GM15510 (cell line): Measurements from ENCODE around the gene GALNT15.

Source experiments
- POLR2A ChIP-seq: IDR thresholded peaks from 3 replicates; pipeline ENCODE4 v1.6.1; 2011; ENCODE audit warnings: borderline replicate concordance; ENCODE audit not compliant: insufficient read length; ENCODE audit errors: extremely low read depth

Gene GALNT15

DNA sequence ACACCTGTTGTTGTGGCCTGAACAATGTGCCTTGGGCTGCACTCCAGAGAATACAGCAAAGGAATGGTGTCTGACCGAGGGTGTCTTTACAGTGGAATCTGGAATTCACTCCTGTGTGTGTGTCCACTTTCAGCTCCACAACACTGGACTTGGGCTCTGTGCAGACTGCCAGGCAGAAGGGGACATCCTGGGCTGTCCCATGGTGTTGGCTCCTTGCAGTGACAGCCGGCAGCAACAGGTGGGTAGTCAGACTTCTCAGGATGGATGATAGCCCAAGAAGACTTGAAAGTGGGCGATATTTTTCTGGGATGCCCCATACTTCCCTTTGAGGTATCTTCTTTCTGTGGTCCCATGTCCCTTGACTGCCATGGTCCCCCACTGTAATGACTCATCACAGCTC is 45.3 kb downstream of the GALNT15 start:
- TF ChIP-seq POLR2A: no peak

DNA sequence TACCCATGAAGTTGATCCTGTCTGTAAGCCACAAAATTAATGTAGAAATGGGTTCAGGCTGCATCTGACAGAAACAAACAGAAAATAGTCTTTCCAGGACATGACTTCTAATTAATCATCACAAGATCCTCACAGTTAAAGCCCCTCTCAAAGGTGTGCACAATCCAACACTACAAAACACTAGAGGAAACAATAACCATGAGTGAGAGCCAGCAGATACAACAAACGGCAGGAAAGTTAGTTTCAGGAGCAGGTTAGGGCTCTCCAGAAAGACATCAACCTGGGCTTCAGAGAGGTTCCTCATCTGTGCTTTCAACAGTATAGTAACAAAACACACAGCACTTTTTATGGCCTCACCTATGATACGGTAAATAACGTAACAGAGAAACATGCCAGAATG is 47.5 kb downstream of the GALNT15 start:
- TF ChIP-seq POLR2A: no peak

DNA sequence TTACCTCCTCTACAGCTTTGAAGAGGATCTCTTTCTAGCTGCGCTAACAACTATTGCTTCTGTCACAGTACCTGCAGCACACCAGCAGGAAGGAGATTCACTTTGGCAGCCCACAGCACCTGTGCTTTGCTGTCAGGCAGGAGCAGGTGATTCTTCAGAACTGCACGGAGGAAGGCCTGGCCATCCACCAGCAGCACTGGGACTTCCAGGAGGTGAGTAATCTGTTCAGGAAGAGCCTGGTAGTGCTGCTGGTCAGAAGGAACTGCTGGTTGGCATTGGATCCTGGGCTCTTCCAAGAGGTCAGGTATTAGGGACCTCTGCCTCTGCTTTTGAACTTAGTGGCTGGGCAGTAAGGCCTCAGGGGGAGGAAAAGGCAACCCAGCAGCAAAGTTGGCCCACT is 48.1 kb downstream of the GALNT15 start:
- no peak for TF ChIP-seq POLR2A

DNA sequence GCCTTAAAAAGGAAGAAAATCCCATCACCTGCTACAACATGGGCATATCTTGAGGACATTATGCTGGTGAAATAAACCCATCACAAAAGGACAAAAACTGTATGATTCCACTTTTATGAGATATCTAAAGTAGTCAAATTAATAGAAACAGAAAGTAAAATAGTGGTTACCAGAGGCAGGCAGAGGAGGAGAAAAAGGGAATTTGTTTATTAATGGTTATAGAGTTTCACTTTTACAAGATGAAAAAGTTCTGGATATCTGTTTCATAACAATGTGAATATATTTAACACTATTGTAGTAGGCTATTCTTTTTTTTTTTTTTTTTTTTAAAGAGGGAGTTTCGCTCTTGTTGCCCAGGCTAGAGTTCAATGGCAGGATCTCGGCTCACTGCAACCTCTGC is 49.8 kb downstream of the GALNT15 start:
- no peak for TF ChIP-seq POLR2A

DNA sequence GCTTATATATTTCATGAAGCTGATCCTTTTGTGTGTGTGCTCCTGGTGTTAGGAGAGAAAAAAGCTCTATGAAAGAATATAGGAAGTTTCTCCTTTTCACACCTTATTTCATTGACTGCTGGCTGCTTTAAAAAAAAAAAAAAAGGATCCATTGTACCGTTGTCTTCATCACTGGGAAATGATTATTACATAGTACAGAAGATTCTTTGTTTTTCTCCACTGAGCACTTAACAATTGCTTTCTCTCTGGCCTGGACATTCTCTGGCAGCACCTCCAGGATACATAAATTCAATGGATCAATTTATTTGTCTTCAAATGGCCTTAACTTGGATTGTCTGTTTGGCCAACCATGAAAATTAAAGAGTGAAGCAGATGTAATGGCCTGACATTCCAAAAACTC is 53.1 kb downstream of the GALNT15 start:
- no peak for TF ChIP-seq POLR2A

DNA sequence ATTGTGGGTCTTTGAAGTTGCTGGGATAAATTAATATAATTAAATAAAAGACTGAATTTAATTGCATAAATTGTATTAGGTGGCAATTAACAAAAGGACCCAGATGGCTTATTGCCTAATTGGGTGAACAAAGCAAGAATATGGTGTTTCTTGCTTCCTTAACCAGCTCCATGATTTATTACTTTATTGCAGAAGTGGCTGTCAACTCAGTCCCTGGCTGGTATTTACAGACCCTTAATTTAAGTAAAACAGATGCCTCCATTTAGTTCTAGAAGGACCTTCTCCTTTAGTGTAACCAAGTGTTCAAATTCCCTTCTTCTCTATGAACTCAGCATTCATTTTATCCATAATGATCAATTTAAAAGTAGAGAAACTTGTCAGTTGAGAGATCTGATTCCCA is 55.2 kb downstream of the GALNT15 start:
- no peak for TF ChIP-seq POLR2A

DNA sequence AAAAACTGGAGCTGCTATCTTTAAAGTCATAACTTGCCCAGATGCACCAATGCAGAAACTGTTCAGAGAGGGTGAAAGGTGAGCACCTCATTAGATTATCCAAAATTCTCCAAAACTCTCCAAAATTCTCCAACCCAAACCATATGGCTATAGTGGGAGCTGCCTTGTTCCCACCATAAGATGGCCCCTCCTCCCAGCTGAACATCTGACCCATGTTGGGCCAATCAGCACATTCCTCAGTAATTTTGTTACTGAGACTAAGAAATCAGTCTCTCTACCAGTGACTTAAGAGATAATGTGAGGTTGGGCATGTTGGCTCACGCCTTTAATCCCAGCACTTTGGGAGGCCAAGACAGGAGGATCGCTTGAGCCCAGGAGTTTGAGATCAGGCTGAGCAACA is 57.5 kb downstream of the GALNT15 start:
- TF ChIP-seq POLR2A: no peak

DNA sequence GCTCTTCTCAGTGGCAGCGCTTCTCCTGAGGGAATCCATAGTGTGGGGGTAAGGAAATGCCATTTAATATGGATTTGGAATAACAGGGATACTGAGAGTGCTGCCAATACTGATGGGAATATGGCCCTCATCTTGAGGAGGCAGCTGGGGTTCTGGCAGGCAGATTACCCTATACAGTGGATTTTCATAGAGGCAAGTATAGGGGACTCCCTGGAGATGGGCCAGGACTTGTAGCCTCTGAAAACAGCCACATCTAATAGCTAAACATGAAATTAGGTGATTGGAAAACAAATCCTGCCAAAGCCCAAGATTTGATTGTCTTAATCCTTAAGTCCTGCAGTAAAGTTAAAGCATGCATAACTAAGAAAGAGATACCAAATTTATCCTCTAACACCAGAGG is 59.3 kb downstream of the GALNT15 start:
- no peak for TF ChIP-seq POLR2A

DNA sequence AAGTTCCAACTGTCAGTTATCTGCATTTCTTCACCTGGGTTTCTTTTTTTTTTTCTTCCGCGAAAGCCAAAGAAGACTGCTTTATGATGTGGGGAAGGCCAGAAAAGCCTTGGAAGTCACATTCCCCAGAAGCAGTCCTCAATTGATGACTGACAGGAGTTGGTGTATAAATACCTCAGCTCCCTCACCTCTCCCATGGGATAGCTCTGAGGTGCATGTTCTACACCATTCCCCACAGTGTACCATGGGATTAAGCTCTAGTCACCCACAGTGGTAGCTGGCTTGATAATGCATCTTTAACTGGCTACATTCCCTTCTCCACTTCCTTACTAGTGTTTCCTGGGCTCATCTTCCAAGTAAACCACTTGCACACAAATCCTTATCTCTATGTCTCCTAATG is 59.8 kb downstream of the GALNT15 start:
- TF ChIP-seq POLR2A: no peak

DNA sequence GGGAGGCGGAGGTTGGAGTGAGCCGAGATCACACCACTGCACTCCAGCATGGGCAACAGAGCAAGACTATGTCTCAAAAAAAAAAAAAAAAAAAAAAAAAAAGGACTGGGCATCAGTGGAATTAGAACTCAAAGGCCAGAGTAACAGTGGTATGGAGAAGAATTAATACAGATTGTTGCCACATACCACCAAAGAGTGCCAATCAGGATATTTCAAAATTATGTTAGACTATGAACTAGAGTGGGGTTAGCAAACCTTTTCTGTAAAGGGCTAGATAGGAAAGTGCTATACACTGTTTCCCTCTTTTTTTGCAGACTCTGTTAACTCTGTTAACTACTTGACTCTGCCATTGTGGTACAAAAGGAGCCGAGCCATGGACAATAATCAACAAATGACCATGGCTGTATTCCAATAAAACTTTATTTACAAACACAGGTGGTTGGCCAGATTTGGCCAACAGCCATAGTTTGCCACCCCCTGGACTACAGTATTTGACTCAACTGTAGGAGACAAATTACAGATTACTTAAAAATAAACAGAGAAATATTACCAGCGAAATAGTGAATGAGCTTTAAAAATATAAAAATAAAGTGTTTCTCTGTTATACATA is 61.7 kb downstream of the GALNT15 start:
- no peak for TF ChIP-seq POLR2A

DNA sequence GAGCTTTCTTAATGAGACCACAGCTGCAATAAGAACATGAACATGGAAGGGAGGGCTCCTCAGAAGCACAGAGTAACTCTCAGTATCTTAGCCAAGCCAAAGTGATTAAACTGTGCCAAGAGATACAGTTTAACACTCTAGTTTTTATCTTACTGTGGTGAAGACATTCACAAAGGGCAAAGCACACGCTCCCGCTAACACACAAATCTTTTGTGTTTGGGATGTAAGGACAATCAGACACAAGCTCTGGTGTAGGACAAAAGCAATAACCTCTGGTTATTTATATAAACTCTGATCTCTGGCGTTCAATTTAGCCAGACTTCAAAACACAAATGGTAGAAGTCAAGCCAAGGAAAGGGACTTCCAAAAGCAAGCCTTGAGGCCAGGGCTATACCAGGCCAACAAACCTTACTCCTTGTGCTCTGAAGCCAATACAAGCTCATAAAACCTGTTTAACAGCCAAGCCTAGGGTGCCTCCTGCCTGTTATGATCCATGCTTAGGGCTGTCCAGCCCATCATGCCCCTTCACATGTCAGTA is 62.4 kb downstream of the GALNT15 start:
- TF ChIP-seq POLR2A: no peak

DNA sequence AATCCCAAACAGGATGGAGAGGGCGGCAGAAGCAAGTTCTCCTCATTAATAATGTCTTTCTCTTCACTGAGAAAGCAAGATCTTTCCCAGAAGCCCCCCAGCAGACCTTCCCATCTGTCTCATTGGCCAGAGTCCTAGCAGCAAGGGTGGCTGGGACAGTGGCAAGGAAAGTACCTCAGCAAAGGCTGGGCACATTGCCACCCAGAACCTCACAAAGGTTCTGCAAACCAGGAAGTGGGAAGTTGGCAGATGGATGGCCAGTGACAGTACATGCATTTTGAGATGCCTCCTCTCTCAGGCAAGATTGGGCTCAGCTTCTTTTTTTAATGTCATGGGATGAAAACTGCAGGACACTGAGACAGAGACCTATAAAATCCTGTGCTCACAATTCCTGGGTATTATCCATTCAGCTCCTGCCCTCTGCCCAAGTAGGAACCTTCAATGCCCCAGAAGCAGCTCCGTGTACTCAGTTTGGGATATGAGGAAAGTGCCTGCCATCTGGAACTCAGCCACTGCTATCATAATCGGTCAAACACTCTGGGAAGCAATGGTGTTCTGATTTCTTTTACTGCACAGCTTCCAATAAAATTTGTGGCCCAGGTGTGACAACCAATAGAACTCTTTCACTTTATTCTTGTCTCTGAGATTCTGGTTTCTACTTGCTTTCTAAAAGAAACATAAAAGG is 64.7 kb downstream of the GALNT15 start:
- TF ChIP-seq POLR2A: no peak

DNA sequence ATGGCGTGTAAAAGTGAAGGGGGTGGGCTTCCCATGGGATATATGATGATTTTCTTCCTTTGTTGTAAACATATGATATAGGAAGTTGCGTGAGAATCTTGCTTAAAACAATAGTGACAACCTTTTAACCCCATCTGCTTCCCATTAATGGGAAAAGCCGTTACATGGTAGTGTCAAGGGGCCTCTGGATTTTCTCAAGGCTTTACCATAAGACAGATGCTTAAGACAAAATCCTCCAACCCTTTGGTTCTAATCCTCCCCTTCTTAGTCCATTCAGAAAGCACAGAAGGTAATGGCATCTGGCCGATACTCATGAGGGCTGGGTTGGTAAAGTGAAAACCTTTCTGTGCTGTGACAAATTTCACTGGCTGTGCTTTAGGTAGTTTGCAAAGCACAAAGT is 65.3 kb downstream of the GALNT15 start:
- no peak for TF ChIP-seq POLR2A

DNA sequence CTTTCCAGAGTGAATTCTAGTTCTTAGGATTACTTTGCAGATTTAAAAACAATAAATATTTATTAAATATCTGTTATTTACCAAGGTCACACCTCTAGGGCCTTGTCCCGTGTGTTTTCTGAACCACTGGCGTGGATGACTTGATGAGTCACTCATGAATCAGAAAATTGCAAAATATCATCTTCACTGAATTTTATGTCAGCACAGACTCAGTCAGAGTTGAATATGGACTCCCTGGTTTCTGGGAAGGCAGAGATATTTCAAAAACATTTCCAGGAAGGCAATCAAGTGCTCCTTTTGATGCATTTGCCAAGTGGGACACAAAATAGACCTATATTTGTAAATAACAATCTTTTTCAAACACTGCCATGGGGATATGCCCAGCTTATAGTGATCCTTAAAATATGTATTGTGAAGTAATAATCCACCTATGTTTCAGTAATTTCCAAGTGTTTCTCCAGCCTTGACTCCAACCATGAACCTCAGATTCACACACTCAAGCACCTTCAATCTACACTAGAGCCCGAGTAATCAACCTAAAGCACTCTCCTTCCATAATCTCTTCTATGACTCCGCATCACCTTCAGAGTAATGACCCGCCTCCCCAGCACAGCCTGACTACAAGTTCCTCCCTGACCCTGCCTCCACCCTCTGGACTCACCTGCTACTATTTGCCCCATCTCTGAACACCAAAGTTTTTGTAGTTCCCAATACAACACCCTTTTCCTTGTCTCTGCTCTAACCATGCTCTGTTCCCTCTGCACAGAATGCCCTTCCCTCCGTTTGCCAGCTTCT is 65.9 kb downstream of the GALNT15 start:
- TF ChIP-seq POLR2A: no peak

DNA sequence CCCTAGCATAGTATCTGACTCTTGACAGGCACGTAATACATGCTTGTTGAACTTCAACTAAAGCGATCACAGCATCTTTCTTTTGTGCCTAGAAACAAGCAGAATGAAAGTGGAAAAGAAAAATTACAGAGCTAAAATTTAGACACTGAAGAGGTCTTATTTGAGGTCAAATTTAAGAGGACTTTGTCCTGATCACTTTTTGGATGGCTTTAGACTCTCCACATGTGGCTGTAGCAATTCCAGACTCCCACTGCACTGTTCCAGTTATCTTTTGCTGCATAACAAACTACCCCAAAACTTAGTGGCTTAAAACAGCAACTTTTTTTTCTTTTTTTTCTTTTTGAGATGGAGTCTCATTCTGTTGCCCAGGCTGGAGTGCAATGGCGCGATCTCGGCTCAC is 66.7 kb downstream of the GALNT15 start:
- TF ChIP-seq POLR2A: no peak
